Loucy (cell line): ENCODE results near the gene ANKRD13B.
"Not testable (repeated sequence)": the region's sequence is repeated elsewhere in the genome, so short reads cannot be mapped to it uniquely, and the experiment has no call there.

Experiments used
- H2AFZ ChIP-seq: fragments of 200-600 bp; sonication (generic); 2 replicates; pipeline ENCODE4 v1.6.0; 2016; ENCODE audit warnings: antibody characterized with exemption, mild to moderate bottlenecking, low read length, moderate library complexity
- H3F3A ChIP-seq: fragments of 200-600 bp; 2 replicates; pipeline ENCODE4 v1.6.0; 2016; ENCODE audit warnings: antibody characterized with exemption, low read depth, mild to moderate bottlenecking
- H3K27me3 ChIP-seq: fragments of 200-600 bp; sonication (generic); 2 replicates; pipeline ENCODE4 v1.6.1; 2014; ENCODE audit warnings: low read length, mild to moderate bottlenecking; ENCODE audit not compliant: insufficient read depth, poor library complexity, severe bottlenecking
- H3K36me3 ChIP-seq: fragments of 200-600 bp; sonication (generic); 2 replicates; pipeline ENCODE4 v1.6.1; 2016; ENCODE audit warnings: low read length; ENCODE audit not compliant: insufficient read depth
- H3K4me1 ChIP-seq: fragments of 200-600 bp; sonication (generic); 2 replicates; pipeline ENCODE4 v1.5.1; 2014; ENCODE audit warnings: low read length, mild to moderate bottlenecking; ENCODE audit not compliant: insufficient read depth, poor library complexity, severe bottlenecking
- H3K4me2 ChIP-seq: fragments of 200-600 bp; sonication (generic); 2 replicates; pipeline ENCODE4 v1.6.0; 2014; ENCODE audit warnings: antibody characterized with exemption, low read length, low read depth, mild to moderate bottlenecking; ENCODE audit not compliant: poor library complexity, severe bottlenecking
- H3K4me3 ChIP-seq: fragments of 200-600 bp; sonication (generic); 2 replicates; pipeline ENCODE4 v1.5.1; 2014; ENCODE audit warnings: low read length, mild to moderate bottlenecking, mixed read lengths; ENCODE audit not compliant: poor library complexity, severe bottlenecking
- H3K79me2 ChIP-seq: fragments of 200-600 bp; sonication (generic); 2 replicates; pipeline ENCODE4 v1.6.1; 2014; ENCODE audit warnings: low read length; ENCODE audit not compliant: insufficient read depth
- H3K9ac ChIP-seq: fragments of 200-600 bp; sonication (generic); 2 replicates; pipeline ENCODE4 v1.6.0; 2014; ENCODE audit warnings: mild to moderate bottlenecking, low read depth, low read length, moderate library complexity; ENCODE audit not compliant: poor library complexity, severe bottlenecking
- H3K9me2 ChIP-seq: fragments of 200-600 bp; sonication (generic); replicated peaks from 2 replicates; pipeline ENCODE4 v1.6.1; 2016; ENCODE audit warnings: low read depth, low read length, mixed read lengths
- H3K9me3 ChIP-seq: fragments of 200-600 bp; sonication (generic); 2 replicates; pipeline ENCODE4 v1.6.1; 2014; ENCODE audit warnings: mild to moderate bottlenecking, antibody characterized with exemption, low read length, low read depth; ENCODE audit not compliant: insufficient read depth
- H4K20me1 ChIP-seq: fragments of 200-600 bp; sonication (generic); 2 replicates; pipeline ENCODE4 v1.6.0; 2014; ENCODE audit warnings: antibody characterized with exemption, low read length, mild to moderate bottlenecking; ENCODE audit not compliant: insufficient read depth, poor library complexity, severe bottlenecking
- EZH2phosphoT487 ChIP-seq: fragments of 200-600 bp; IDR thresholded peaks from 2 replicates; pipeline ENCODE4 v1.6.1; 2018; ENCODE audit warnings: antibody characterized with exemption, mild to moderate bottlenecking, moderate library complexity, borderline replicate concordance
- TF ChIP-seq, protein P1 (sequence below): fragments of 200-600 bp; sonication (generic); conservative IDR thresholded peaks from 2 replicates; pipeline ENCODE4 v1.5.1; 2014; ENCODE audit warnings: mild to moderate bottlenecking, antibody characterized with exemption, low read length

The ANKRD13B gene

DNA sequence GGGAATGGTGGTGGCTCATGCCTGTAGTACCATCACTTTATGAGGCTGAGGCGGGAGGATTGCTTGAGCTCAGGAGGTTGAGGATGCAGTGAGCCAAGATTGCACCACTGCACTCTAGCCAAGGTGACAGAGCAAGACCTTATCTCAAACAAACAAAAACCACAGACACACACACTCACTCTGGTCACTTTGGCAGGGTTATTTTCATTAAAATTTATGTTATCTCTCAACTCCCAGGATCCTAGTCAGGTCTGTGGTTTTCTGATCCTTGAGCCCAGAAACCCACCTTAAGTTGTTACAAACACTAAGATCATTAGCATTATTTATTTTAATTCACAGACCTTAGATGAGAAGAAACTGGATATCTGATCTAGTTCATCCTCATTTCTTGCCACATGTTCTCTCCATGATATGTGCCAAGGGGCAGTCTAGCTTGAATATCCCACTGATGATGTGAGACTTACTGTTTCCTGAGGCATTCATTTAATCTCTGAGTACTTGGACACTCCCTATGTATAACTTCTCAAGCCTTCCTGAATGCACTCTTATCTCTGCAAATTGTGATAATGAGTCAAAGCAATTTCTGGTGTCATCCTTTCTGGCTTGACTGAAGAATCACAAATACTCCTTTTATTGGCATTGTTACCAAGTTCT, 35.7 kb upstream of the ANKRD13B start:
- Histone ChIP-seq H2AFZ (no peak overlapping the region), H3K4me2 (no peak overlapping the region), H3K9ac (no peak overlapping the region), H4K20me1 (no peaks in the 10 kb centered on the region), H3K4me3 (no peak overlapping the region), H3K79me2 (no peaks in the 10 kb centered on the region), H3K36me3 (no peaks in the 10 kb centered on the region), H3F3A (no peaks in the 10 kb centered on the region), H3K27me3 (no peaks in the 10 kb centered on the region), H3K9me2 (no peaks in the 10 kb centered on the region), H3K9me3 (no peaks in the 10 kb centered on the region), H3K4me1 (peaks cover 9% of the 10 kb centered on the region)
- TF ChIP-seq, protein P1, sequence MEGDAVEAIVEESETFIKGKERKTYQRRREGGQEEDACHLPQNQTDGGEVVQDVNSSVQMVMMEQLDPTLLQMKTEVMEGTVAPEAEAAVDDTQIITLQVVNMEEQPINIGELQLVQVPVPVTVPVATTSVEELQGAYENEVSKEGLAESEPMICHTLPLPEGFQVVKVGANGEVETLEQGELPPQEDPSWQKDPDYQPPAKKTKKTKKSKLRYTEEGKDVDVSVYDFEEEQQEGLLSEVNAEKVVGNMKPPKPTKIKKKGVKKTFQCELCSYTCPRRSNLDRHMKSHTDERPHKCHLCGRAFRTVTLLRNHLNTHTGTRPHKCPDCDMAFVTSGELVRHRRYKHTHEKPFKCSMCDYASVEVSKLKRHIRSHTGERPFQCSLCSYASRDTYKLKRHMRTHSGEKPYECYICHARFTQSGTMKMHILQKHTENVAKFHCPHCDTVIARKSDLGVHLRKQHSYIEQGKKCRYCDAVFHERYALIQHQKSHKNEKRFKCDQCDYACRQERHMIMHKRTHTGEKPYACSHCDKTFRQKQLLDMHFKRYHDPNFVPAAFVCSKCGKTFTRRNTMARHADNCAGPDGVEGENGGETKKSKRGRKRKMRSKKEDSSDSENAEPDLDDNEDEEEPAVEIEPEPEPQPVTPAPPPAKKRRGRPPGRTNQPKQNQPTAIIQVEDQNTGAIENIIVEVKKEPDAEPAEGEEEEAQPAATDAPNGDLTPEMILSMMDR: no peak
- TF ChIP-seq EZH2phosphoT487: no peak

DNA sequence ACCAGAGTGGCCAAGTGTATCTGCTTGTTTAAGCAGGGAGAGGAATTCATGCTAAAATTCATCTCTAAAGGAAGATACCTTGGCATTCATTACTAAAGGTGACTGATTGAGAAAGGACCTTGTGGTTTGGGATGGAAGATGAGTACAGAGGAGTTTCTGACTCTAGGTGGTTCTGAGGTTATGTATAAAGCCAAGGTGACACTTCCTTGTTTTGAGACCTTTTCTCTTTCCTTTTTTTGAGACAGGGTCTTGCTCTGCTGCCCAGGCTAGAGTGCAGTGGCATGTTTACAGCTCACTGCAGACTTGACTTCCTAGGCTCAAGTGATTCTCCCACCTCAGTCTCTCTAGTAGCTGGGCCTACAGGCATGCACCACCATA, 35.2 kb upstream of the ANKRD13B start:
- no peak overlapping the region for H2AFZ ChIP-seq
- H3K9me2 ChIP-seq: no peaks in the 10 kb centered on the region
- no peak for TF ChIP-seq EZH2phosphoT487
- TF ChIP-seq, protein P1: no peak
- H4K20me1 ChIP-seq: no peaks in the 10 kb centered on the region
- no peak overlapping the region for H3K9ac ChIP-seq
- H3K4me1 ChIP-seq: peaks cover 9% of the 10 kb centered on the region
- no peaks in the 10 kb centered on the region for H3K27me3 ChIP-seq
- H3F3A ChIP-seq: no peaks in the 10 kb centered on the region
- no peaks in the 10 kb centered on the region for H3K9me3 ChIP-seq
- no peaks in the 10 kb centered on the region for H3K36me3 ChIP-seq
- H3K4me2 ChIP-seq: no peak overlapping the region
- no peak overlapping the region for H3K4me3 ChIP-seq
- H3K79me2 ChIP-seq: no peaks in the 10 kb centered on the region

DNA sequence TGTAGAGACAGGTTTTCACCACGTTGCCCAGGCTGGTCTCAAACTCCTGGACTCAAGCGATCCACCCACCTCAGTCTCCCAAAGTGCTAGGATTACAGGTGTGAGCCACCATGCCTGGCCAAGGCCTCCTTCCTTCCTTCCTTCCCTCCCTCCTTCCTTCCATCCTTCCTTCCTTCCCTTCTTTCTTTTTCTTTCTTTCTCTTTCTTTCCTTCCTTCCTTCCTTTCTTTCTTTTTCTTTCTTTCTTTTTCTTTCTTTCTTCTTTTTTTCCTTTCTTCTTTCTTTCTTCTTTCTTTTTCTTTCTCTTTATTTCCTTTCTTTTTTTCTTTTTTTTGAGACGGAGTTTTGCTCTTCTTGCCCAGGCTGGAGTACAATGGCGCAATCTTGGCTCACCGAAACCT, 34.8 kb upstream of the ANKRD13B start:
- not testable (repeated sequence) for H3K4me1 ChIP-seq, H4K20me1 ChIP-seq, H3K9ac ChIP-seq, H3K79me2 ChIP-seq, H3K9me2 ChIP-seq, H2AFZ ChIP-seq, H3K4me2 ChIP-seq, H3K9me3 ChIP-seq, H3K4me3 ChIP-seq, H3F3A ChIP-seq, H3K27me3 ChIP-seq, H3K36me3 ChIP-seq

DNA sequence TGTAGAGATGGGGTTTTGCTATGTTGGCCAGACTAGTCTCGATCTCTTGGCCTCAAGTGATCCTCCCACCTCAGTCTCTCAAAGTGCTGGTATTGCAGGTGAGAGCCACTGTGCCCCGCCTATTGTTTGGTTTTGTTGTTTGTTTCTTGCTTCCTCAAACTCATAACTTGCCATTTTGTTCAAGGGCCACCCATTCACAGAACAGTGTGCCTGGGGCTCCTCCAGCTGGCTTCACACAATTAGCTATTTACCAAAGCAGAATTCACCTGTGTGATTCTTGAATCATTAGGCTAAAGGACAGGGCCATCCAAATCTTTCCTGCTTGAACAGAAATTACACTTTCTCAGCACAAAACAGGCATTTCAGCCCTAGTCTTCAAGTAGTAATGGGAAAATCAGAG, 33.3 kb upstream of the ANKRD13B start:
- H4K20me1 ChIP-seq: peaks cover 5% of the 10 kb centered on the region
- H3K9ac ChIP-seq: no peak overlapping the region
- peaks cover 9% of the 10 kb centered on the region for H3K4me1 ChIP-seq
- H3K36me3 ChIP-seq: no peaks in the 10 kb centered on the region
- H3K9me3 ChIP-seq: no peaks in the 10 kb centered on the region
- H2AFZ ChIP-seq: no peak overlapping the region
- no peaks in the 10 kb centered on the region for H3K27me3 ChIP-seq
- H3K4me3 ChIP-seq: no peak overlapping the region
- no peaks in the 10 kb centered on the region for H3K9me2 ChIP-seq
- H3K4me2 ChIP-seq: no peak overlapping the region
- peaks cover 8% of the 10 kb centered on the region; the same call in 1 of the 2 replicates for H3K79me2 ChIP-seq
- TF ChIP-seq, protein P1: no peak
- no peak for TF ChIP-seq EZH2phosphoT487
- H3F3A ChIP-seq: no peaks in the 10 kb centered on the region
